Measurements from ENCODE around the gene ATP6V0E1. TPM values are rescaled to one million over a fixed set of nuclear protein-coding genes. Genes with fewer than 3 reads are reported as not detected.
A peak's percentile ranks its signal among the peaks of the same experiment; 100 is the strongest.

The ATP6V0E1 gene
- total RNA-seq, 4 donors from 2014 or later: 94.0 to 163 (median 124) TPM

DNA sequence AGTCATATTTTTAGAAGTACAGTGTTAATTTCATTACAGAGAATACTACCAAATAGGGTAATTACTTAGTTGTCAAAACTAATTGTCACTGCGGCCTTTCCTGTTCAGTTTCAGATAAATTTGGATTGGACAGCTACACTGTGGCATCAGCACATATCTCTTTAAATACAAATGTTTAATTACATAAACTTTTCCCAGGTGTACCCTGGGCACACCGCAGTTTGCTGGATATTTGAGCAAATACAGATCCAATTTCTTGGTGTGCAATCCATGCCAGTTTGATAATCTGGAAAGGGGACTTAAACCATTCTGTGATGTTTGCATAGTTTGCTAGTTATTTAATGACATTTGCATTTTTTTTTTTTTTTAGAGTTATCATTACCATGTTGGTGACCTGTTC, 10.8 kb downstream of the ATP6V0E1 start:
- no peak for ATAC-seq
- TF ChIP-seq POLR2A (IDR thresholded peaks at IDR 0.05) (no peak), EP300 (IDR thresholded peaks at IDR 0.05) (no peak), POLR2AphosphoS5 (IDR thresholded peaks at IDR 0.05) (no peak)
- TF ChIP-seq, protein P1, sequence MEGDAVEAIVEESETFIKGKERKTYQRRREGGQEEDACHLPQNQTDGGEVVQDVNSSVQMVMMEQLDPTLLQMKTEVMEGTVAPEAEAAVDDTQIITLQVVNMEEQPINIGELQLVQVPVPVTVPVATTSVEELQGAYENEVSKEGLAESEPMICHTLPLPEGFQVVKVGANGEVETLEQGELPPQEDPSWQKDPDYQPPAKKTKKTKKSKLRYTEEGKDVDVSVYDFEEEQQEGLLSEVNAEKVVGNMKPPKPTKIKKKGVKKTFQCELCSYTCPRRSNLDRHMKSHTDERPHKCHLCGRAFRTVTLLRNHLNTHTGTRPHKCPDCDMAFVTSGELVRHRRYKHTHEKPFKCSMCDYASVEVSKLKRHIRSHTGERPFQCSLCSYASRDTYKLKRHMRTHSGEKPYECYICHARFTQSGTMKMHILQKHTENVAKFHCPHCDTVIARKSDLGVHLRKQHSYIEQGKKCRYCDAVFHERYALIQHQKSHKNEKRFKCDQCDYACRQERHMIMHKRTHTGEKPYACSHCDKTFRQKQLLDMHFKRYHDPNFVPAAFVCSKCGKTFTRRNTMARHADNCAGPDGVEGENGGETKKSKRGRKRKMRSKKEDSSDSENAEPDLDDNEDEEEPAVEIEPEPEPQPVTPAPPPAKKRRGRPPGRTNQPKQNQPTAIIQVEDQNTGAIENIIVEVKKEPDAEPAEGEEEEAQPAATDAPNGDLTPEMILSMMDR (IDR thresholded peaks at IDR 0.05): no peak
- Histone ChIP-seq H3K4me1 (peaks cover 0 to 33% (median 0%) of the 10 kb centered on the region in 3 donors), H3K27ac (no peak overlapping the region), H3K36me3 (peaks cover 0 to 60% of the 10 kb centered on the region in 2 donors), H3K9me3 (no peaks in the 10 kb centered on the region), H3K27me3 (no peaks in the 10 kb centered on the region), H3K4me3 (no peak overlapping the region)
- 91 to 96% methylated on average over 2 of the region's 2 CpGs for WGBS, 2 donors (ENCODE audit: low coverage in 1 of 2)

DNA sequence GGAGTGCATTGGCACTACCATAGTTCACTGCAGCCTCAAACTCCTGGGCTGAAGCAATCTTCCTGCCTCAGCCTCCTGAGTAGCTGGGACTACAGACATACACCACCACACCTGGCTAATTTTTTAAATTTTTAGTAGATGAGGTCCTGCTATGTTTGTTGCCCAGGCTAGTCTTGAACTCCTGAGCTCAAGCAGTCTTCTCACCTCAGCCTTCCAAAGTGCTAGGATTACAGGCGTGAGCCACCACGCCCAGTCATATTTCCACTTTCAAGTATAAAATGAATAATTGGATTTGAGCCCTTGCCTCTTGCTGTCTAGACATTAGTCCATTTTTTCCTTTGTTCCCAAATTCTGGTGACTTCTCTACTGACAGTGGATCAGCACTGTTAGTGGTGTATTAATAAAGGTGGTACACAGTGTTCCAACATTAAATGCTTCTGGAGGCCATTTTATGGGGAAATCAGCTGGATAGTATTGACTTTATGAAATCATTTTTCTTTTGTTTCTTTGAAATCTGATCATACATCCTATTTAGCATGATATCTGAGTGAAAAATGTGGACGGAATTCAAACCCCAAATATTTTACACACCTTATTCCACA, 15.9 kb downstream of the ATP6V0E1 start:
- peaks cover 3 to 56% (median 4%) of the 10 kb centered on the region in 3 donors for H3K4me1 ChIP-seq
- H3K9me3 ChIP-seq: no peaks in the 10 kb centered on the region
- H3K4me3 ChIP-seq: no peak overlapping the region
- no peak for TF ChIP-seq EP300 (IDR thresholded peaks at IDR 0.05)
- TF ChIP-seq POLR2A (IDR thresholded peaks at IDR 0.05): no peak
- TF ChIP-seq, protein P1 (IDR thresholded peaks at IDR 0.05): no peak
- WGBS, 2 donors (ENCODE audit: low coverage in 1 of 2): 69 to 91% methylated on average over 3 of the region's 3 CpGs
- no peaks in the 10 kb centered on the region for H3K27me3 ChIP-seq
- peak; percentile 63 for ATAC-seq
- peak overlapping the region in 2 of 4 donors; percentile 39 to 65 for H3K27ac ChIP-seq
- H3K36me3 ChIP-seq: peaks cover 0 to 33% of the 10 kb centered on the region in 2 donors

DNA sequence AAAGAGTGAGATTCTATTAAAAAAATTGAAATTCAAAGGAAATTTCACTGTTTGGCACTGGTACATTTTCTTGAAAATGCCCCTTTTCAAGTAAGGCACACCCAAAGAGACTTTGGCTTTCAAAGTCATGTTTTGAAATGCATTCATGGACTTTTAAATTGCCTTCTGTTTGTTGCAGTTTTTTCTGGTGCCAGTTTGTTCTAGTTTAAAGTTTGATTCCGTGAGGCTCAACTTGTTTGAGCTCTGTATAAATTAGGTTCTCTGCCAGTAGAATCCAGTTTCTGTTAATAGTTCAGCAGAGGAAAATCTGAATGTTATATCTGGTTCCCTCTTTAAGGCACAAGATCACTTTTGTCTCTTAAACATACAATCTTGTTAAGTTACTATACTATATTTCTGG, 16.4 kb downstream of the ATP6V0E1 start:
- TF ChIP-seq, protein P1 (IDR thresholded peaks at IDR 0.05): no peak
- TF ChIP-seq POLR2A (IDR thresholded peaks at IDR 0.05) (no peak), POLR2AphosphoS5 (IDR thresholded peaks at IDR 0.05) (no peak), EP300 (IDR thresholded peaks at IDR 0.05) (no peak)

DNA sequence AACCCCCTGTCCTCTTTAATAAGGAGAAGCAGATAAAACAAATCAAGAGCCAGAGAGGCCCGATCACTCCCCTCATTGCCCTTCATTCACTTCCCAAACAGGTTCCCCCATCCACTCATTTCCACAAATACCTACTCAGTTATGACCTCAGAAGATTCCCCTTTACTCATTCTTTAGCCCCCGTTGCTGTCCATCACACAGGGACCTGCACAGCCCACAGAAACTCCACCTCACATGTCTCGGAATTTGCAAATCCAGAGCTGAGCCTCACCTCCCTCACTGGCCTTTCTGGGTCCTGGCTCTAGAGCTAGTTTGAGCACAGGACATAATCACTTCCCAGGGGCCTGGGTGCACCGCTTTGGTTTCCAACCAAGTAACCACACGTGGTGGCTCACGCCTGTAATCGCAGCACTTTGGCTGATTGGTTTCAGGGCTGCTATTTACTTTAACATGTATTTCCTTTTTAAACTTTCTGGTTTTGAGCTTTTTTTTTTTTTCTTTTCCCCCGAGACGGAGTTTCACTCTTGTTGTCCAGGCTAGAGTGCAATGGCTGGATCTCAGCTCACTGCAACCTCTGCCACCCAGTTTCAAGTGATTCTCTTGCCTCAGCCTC, 17.8 kb downstream of the ATP6V0E1 start:
- 87 to 89% methylated on average over 6 of the region's 9 CpGs for WGBS, 2 donors (ENCODE audit: low coverage in 1 of 2)
- H3K27me3 ChIP-seq: no peaks in the 10 kb centered on the region
- TF ChIP-seq EP300 (IDR thresholded peaks at IDR 0.05) (no peak), POLR2A (IDR thresholded peaks at IDR 0.05) (no peak), POLR2AphosphoS5 (IDR thresholded peaks at IDR 0.05) (no peak)
- TF ChIP-seq, protein P1 (IDR thresholded peaks at IDR 0.05): no peak
- H3K27ac ChIP-seq: peak overlapping the region in 1 of 4 donors; percentile 65
- ATAC-seq: no peak
- H3K4me1 ChIP-seq: peaks cover 3 to 55% (median 4%) of the 10 kb centered on the region in 3 donors
- H3K4me3 ChIP-seq: no peak overlapping the region
- no peaks in the 10 kb centered on the region for H3K9me3 ChIP-seq
- peaks cover 0 to 14% of the 10 kb centered on the region in 2 donors for H3K36me3 ChIP-seq

More for the DNA sequence above, 16.4 kb downstream of the ATP6V0E1 start:
- H3K27me3 ChIP-seq: no peaks in the 10 kb centered on the region
- H3K4me3 ChIP-seq: no peak overlapping the region
- WGBS, 2 donors (ENCODE audit: low coverage in 1 of 2): 11 to 40% methylated on average over 1 of the region's 1 CpG
- H3K27ac ChIP-seq: peak overlapping the region in 2 of 4 donors; percentile 39 to 65
- no peaks in the 10 kb centered on the region for H3K9me3 ChIP-seq
- no peak for ATAC-seq
- H3K36me3 ChIP-seq: peaks cover 0 to 28% of the 10 kb centered on the region in 2 donors
- peaks cover 3 to 53% (median 4%) of the 10 kb centered on the region in 3 donors for H3K4me1 ChIP-seq

DNA sequence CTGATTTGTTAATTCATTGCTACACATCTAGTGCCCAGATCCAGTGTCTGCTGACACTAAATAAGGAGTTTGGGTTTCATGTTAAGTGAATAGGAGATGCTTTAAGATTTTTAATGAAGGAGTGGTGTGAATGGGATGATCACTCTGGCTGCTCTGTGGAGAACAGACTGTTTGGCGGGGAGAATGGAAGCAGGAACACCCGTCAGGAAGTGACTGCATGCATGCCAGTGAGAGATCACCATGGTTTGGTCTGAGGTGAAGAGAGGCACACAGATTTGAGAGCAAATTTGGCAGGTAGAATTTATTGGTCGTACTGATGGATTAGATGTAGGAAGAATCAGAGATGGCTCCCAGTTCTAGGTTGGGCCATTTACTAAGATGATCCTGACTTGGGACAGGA, 19.8 kb downstream of the ATP6V0E1 start:
- ATAC-seq: no peak
- TF ChIP-seq POLR2A (IDR thresholded peaks at IDR 0.05): no peak
- TF ChIP-seq POLR2AphosphoS5 (IDR thresholded peaks at IDR 0.05): no peak
- TF ChIP-seq EP300 (IDR thresholded peaks at IDR 0.05): no peak
- TF ChIP-seq, protein P1 (IDR thresholded peaks at IDR 0.05): no peak
- Histone ChIP-seq H3K27me3 (no peaks in the 10 kb centered on the region), H3K4me1 (peaks cover 3 to 76% (median 6%) of the 10 kb centered on the region in 3 donors), H3K27ac (no peak overlapping the region), H3K36me3 (no peaks in the 10 kb centered on the region), H3K9me3 (no peaks in the 10 kb centered on the region), H3K4me3 (no peak overlapping the region)
- WGBS, 2 donors (ENCODE audit: low coverage in 1 of 2): 80 to 93% methylated on average over 1 to 3 of the region's 3 CpGs

Measured in gastroesophageal sphincter (tissue), 4 donors.